DMS153 treated with DMSO at 0.1 percent for 48 hours (cell line): Measurements from ENCODE around the gene TRPC6.

Source experiments
- DNase-seq: peaks from one replicate; lab custom pipeline; 2025; ENCODE audit not compliant: unreplicated experiment; lab: John Stamatoyannopoulos, UW

TRPC6 gene

DNA sequence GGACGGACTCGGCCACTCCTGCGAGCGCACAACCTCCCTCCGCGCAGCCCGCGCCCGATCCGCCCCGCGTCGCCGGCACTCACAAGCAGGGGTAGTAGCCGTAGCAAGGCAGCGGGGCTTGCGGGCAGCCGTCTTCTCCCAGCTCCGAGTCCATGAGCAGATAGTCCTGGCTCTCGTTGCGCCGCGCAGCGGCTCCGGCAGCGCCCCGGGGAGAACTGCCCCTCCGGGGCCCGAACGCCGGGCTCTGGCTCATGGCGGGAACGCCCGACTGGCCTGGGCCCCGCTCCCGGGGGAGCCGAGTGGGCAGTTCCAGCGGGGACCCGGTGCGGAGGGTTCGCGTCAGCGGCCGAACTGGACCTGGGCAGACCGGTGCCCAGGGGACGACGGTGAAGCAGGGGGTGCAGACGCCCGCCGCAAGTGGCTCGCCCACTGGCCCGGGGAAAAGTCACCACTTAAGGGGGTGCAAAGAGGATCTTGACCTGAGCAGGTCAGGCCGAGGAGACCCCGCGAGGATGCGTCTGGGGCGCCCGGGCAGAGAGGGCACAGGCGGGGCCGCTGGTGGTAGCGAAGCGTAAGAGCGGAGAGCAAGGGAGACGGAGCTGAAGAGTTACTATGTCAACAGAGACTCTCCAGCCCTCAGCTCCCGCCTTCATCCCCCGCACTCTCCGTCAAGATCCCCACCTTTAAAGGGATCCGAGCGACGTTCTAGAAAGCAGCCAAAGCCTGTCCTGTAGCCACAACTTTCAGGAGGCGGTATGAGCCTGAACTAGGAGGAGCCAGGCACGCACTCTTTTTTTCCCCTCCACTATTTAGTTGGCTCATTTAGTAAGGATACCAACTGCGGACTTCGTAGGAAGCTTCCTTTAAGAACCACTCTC lies at the start of gene TRPC6:
TRPC6 (minus strand) TSS at position 757 of the 878 bp plus-strand sequence; CDS start at position 253, 504 bp downstream.
- no peak for DNase-seq

- no peak for DNase-seq
Measured at GRCh38 chr11:101620026-101620425, 36.2 kb upstream of the TRPC6 start.

DNA sequence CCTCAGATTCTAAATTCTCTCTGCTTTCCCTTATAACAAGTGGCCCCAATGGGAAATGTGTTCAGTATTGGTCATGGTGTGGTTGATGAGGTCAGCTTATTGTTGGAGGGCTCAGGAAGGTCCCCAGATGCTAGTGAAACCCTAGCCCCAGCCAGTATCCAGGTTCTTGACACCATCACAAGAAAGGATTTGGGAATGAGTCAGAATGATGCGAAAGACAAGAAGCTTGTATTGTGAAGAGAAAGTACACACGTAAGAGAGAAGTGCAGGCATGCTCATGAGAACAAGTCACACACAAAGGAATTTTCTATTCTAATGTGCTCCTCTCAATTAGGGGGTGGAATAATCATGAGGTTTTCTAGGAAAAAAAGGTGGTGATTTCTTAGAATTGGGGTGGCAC lies 34.9 kb upstream of the TRPC6 start:
- no peak for DNase-seq

DNA sequence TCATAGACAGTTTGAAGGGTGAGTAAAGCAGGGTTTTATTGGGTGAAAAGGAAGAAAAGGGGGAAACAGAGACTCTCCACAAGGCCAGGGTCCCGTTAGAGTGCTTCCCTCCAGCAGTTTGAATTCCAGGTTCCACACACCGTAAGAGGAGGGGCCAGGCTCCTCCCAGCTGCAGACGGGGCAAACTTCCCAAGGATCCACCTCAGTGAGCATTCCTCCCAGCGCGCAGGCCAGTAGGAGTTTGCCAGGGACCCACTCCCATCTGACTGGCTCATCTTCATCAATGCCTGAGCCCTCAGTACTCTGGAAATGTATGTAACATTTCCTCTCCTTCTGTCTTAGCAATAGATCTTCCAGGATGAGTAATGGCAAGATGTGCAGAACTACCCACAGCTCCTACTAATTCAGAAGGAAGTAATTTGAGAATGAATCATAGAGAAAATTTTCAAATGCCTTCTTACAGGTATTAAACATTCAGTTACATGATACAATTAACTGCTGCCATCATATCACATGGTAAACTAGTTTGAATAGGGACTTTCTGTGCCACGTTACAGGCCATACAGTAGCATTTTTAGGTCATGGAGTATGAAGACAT lies 34.0 kb upstream of the TRPC6 start:
- no peak for DNase-seq

GRCh38 chr11:101612481-101612880 lies 28.7 kb upstream of the TRPC6 start:
- no peak for DNase-seq

- DNase-seq, result no peak
Measured at GRCh38 chr11:101600924-101601323, 17.1 kb upstream of the TRPC6 start.

DNA sequence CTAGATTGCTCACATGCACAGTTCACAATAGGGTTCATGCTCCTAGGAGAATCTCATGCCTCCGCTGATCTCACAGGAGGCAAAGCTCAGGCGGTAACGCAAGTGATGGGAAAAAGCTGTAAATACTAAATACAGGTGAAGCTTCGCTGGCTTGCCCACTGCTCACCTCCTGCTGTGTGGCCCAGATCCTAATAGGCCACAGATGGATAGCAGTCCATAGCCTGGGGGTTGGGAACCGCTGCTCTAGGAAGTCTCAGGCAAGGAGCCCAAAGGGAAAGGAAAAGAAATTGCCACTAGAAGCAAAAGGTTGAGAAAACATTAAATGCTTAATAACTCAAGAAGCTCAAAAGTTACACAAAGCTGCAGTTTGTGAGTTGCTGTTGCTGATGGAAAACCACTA lies 3.2 kb upstream of the TRPC6 start:
- DNase-seq, result no peak

GRCh38 chr11:101584655-101585054 lies 848 bp upstream of the TRPC6 start:
- DNase-seq, result no peak

DNA sequence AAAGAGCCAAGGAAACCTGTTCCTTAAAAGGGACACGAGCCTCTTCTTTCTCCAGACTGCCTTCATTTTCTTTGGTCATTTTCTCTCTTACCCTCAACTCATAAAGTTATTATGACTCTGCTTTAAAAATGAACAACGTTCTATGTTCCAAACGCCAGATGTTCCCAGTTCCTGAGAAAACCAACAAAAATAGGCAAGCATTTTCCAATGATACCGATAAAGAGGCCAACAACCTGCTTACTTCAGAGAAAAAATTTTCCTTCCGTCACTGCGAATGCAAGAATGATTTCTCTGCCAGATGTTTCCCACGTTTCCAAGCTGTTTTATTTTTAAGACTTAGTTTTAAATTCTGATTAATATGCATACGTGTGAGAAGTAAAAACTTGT lies 315 bp upstream of the TRPC6 start:
- DNase-seq, result no peak

DNA sequence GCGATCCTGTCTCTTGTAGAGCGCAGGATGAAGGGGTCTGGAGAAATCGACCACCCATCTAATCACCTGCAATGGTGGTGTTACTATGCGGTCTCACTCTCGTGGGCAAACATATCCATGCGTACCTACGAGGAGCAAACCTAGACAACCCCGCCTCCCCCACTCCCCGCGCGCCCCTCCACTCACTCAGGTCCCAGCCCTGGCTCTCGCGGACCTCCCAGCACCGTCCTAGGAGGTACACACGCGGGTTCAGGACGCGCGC lies 887 bp downstream of the TRPC6 start:
- no peak for DNase-seq

DNA sequence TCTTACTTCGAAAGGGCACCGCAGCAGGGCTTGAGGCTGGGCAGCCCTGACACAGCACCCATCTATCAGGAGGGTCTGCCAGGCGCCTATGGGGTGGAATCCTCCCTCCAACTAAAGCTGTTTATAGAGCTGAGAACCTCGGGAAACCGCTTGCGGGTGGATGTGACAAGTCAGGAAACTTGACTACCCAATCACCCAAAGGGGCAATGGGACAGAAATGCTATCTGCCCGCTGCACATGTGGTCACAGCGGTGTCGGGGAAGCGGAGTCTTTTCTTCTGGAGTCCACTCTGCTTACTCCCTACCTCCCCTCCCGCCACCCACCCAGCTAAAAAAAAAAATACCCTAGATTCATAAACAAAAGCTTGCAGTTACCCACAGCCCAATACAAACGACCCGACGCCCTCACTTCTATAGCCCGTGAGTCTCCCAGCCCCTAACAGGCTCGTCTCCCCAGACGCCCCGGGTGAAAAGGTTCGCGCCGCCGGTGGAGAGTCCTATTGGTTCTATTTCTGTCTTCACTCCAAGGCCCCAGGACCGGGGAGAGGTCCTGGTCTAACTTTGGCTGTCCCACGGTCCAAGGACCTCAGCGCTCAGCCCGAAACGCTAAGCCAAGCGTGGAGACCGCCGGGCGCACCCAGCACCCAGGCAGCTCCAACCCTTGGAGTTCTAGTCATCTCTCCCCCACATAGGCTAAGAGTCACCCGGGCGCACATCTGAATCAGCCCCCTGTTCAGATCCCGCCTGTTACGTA lies 1.4 kb downstream of the TRPC6 start:
- no peak for DNase-seq

GRCh38 chr11:101577461-101577860 lies 6.3 kb downstream of the TRPC6 start:
- DNase-seq, result no peak

- no peak for DNase-seq
Measured at GRCh38 chr11:101576456-101576855, 7.4 kb downstream of the TRPC6 start.

DNA sequence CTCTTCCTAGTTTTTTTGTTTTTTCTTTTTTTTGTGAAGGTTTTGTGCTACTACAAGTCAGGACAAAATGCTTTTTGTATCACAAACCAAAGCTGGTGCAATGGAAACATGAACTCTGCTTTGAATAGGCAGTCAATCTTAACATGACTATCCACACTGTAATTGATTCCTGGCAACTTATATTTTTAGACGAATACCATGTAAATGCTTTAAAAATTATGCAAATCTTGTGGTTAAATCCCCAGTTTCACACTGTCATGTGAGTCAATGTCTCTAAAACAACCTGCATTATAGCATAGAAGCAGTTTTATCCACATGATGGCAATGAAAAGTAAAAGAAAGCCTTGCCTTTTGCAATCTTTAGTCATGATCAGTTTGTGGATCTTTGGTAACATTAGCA lies 8.9 kb downstream of the TRPC6 start:
- no peak for DNase-seq

- DNase-seq, result no peak
Measured at GRCh38 chr11:101567071-101567470, 16.7 kb downstream of the TRPC6 start.

- no peak for DNase-seq
Measured at GRCh38 chr11:101566626-101567025, 17.2 kb downstream of the TRPC6 start.

DNA sequence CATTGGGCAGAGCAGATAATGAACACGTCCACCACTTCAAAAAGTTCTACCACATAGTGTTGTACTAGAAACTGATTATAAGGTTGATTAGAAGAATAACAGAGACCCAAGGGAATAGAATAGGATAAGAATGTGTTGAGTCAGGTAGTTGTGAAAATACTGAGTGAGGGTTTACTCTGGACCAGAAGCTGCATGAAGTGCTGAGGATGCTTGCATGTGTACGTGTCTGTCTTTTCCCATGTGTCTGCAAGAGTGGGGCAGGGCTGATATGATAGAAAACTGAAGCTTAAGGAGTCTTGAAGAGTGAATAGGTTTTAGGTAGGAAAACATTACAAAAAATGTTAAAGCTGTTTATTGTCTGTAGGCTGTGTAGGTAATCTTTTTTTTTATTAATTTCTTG lies 20.6 kb downstream of the TRPC6 start:
- no peak for DNase-seq

- no peak for DNase-seq
Measured at GRCh38 chr11:101555366-101555765, 28.4 kb downstream of the TRPC6 start.

- no peak for DNase-seq
Measured at GRCh38 chr11:101553891-101554292, 29.9 kb downstream of the TRPC6 start.

GRCh38 chr11:101552888-101553287 lies 30.9 kb downstream of the TRPC6 start:
- no peak for DNase-seq

DNA sequence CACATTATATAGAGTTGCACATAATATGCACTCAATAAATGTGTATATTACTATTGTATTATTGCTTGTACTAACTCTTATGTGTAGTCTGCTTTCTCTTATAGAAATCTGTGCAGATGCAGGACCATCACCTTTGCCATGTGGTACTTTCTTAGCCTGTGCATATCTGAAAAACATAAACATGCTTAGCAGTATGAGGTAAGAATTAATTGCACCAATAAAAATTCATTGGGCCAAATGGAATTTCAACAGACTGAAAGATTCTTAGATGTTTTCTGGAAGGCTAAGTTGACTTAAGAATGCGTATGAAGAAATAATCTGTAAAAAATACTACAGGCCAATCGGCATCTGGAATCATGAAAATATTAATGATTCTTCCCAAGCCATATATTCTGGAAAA lies 55.3 kb downstream of the TRPC6 start:
- no peak for DNase-seq

DNA sequence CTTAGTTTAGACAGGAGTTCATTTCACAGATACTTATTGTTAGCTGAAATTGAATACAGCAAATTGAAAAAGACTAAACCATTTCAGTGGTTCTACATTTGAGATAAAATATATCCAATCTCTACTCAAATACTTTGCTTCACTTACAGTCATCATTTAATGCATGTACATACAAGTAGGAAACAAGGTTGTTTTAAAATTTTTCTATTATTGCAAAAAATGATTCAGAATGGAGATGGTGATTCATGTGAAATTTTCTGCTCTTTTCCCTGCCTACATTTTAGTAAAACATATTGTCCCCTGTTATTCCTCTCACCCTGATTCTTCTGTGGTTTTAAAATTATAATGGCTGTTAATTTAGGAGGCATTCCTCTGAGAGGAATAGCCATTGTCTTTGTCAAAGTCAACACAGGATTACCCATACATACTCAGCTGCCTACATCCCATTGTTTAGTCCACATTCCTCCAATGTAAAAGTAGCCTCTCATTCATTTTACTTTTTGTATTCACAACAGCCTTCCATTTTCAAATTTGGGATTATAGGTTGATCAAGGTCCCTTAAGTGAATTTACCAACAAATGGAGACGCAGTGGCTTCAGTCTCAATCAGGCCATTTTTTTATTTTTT lies 60.1 kb downstream of the TRPC6 start:
- DNase-seq, result no peak
